Measurements from ENCODE around the gene PP2D1.
"Not testable (repeated sequence)": the region's sequence is repeated elsewhere in the genome, so short reads cannot be mapped to it uniquely, and the experiment has no call there.

PP2D1 gene

GRCh38 chr3:19967208-19967607, 44.9 kb downstream of the PP2D1 start:
- DNase-seq, result no peak

DNA sequence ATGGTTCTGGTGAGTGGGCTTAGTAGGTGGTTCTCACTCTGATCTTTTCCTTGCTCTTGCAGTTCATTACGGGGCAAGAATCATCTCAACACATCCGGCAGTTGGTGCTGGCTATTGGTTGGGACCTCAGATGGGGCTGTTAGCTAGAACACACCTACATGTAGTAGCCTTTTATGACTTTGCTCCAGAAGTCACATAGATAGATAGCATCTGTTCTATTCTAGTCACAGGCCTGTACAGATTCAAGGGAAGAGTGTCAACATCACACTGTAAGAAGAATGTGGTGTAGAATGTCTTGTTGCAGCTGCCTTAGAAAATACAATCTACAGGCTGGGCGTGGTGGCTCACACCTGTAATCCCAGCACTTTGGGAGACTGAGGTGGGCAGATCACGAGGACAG, 50.1 kb downstream of the PP2D1 start:
- no peak for DNase-seq

GRCh38 chr3:19960696-19961095, 51.4 kb downstream of the PP2D1 start:
- DNase-seq, result no peak

GRCh38 chr3:19959505-19959904, 52.6 kb downstream of the PP2D1 start:
- DNase-seq, result no peak

DNA sequence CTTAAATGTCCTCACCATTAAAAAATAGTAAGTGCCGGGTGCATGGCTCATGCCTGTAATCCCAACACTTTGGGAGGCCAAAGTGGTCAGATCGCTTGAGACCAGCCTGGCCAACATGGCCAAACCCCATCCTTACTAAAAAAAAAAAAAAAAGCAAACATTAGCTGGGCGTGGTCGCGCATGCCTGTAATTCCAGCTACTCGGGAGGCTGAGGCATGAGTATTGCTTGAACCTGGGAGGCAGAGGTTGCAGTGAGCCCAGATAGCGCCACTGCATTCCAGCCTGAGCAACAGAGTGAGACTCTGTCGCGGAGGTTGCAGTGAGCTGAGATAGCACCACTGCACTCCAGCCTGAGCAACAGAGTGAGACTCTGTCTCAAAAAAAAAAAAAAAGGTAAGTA, 54.7 kb downstream of the PP2D1 start:
- DNase-seq, result not testable (repeated sequence)

DNA sequence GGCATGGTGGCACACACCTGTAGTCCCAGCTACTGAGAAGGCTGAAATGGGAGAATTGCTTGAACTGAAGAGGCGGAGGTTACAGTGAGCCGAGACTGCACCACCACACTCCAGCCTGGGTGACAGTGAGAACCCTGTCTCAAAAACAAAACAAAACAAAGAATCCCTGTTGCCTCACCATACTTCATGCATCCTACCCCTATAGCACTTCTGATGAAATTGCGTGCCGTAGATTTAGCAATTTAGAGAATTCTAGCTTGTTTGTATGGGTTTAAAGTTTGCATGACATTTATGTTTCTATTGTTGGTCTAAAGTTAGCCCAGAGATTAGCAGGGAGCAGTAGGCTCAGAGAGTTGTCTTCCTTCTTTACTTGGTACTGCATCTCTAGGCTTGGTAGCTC, 57.4 kb downstream of the PP2D1 start:
- no peak for DNase-seq

DNA sequence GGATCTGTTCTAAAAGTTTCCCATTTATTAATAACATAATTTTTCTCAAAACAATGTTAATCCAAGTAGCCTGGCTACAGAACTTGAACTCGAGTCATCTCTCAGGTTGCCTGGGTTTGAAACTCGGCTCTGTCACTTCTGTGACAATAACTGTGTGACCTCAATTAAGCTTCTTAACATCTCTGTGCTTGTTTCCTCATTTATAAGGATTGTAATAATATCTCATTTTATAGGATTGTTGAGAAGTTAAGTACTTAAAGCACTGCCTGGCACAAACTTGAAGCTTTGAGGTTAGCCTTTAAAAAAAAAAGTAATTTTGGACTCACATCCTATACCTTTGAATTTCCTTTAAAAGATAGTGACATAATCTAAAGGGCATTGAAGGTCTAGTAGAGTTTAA, 61.7 kb downstream of the PP2D1 start:
- no peak for DNase-seq

- DNase-seq, result no peak
Measured at GRCh38 chr3:19948226-19948591, 63.9 kb downstream of the PP2D1 start.

GRCh38 chr3:19947549-19948225, 64.4 kb downstream of the PP2D1 start:
- DNase-seq, result peak in 2 of 4 experiments; percentile 26 to 28

DNA sequence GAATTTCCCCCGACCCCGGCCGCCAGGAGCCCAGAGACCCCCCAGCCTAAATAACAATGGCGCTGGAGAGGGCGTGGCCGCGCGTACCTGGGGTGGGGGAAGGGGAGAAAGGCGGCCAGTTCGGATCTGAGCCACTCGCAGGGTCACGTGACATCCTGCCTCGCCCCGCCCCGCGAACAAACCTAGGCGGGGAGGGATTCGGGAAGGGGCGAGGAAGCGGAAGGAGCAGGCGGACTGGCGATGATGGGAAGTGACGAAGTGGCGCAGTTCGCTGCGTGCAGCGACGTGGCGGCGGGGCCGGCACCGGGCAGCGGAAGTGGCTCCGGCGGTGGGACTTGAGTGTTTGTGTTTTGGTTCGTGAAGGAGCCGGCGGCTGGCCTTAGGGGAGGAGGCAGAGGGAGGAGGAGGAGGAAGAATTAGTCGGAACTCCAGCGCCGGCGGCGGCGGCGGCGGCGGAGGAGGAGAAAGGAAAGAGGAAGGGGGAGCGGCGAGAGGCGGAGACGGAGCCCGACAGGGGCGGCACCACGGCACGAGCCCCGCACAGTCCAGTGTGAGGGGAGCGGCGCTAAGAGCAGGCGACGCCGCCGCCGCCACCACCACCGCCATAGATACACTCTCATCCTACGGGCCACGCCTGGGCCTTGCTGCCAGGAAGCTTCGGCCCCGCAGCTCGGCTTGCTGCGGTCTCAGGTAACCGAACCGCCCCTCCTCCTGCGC, 65.1 kb downstream of the PP2D1 start, which contains the start of gene RAB5A:
Gene RAB5A, plus strand, starts transcription at position 266 of the 717 bp plus-strand sequence. CDS start 3,802 bp downstream, outside the sequence.
- DNase-seq, result peak; percentile 84 to 94 (median 88)

GRCh38 chr3:19945969-19946831, 65.9 kb downstream of the PP2D1 start:
- DNase-seq, result no peak

DNA sequence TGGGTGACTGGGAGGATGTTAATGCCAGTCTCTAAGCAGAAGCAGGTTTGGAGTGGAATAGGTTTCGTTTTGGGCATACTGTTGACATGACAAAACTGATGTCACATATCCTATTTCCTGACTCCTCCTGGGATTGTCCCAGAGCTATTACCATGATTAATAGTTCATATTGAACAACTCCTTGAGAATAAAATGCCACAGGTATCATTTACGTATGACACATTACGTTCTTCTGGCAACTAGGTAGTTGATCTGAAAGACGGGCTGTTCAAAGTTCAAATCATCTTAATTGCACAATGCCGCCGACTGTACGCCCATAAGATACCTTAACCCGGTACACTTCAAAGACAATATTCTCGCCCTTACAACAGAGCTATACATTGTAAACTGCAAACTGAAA, 66.5 kb downstream of the PP2D1 start:
- no peak for DNase-seq

DNA sequence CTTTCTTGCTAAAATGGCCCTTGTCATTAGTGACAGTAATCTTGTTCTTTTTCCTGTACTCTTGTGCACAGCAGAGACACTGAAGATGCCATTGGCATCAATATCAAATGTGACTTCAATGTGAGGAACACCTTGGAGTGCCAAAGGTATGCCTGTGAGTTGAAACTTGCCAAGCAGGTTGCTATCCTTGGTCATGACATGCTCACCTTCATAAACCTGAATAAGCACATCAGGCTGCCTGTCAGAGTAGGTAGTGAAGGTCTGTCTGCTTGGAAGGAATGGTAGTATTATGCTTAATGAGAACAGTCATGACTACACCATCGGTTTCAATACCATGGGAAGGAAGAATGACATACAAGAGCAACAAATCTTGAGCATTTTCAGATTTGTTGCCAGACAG, 71.4 kb downstream of the PP2D1 start:
- no peak for DNase-seq

GRCh38 chr3:19938295-19938627, 73.8 kb downstream of the PP2D1 start:
- no peak for DNase-seq

- no peak for DNase-seq
Measured at GRCh38 chr3:19937459-19938294, 74.4 kb downstream of the PP2D1 start.

All from activated naive CD4-positive, alpha-beta T cell (primary cell).